K562 (cell line): ENCODE data around the gene PDIA4. TPM values are rescaled to one million over a fixed set of nuclear protein-coding genes. Genes with fewer than 3 reads are reported as not detected.

Experiments used
- ARID2 ChIP-seq: fragments of 450-650 bp; IDR thresholded peaks from 2 replicates; pipeline ENCODE4 v1.6.1; 2017; ENCODE audit warnings: antibody characterized with exemption, mild to moderate bottlenecking
- CHD4 ChIP-seq: fragments of 200-600 bp; sonication (generic); IDR thresholded peaks from 3 replicates; pipeline ENCODE4 v1.6.1; 2012; ENCODE audit warnings: low read depth, mild to moderate bottlenecking, mixed read lengths, low read length, inconsistent platforms; ENCODE audit not compliant: insufficient read depth, insufficient replicate concordance, poor library complexity, severe bottlenecking
- E4F1 ChIP-seq: fragments of 250-450 bp; sonication (Bioruptor Pico); IDR thresholded peaks from 2 replicates; pipeline ENCODE4 v1.5.0; 2021; ENCODE audit warnings: mild to moderate bottlenecking, borderline replicate concordance
- EHMT2 ChIP-seq: fragments of 450-650 bp; IDR thresholded peaks from 2 replicates; pipeline ENCODE4 v1.6.1; 2018; ENCODE audit warnings: antibody characterized with exemption
- HNRNPK ChIP-seq: fragments of 200-400 bp; formaldehyde crosslinking; IDR thresholded peaks from one replicate; pipeline ENCODE4 v1.6.1; 2018; ENCODE audit warnings: mild to moderate bottlenecking, low read depth, low read length; ENCODE audit not compliant: poor library complexity, severe bottlenecking
- MLX ChIP-seq, 2 experiments: fragments of 450-650 bp in 1 of 2; sonication (generic) in 1 of 2; formaldehyde crosslinking; conservative IDR thresholded peaks; 2 replicates each; pipeline versions ENCODE4 v1.4.0 to v1.8.1; 2020 to 2022; ENCODE audit warnings: mild to moderate bottlenecking in 1 of 2, missing genetic modification reagents in 1 of 2
- NR1H2 ChIP-seq: sonication (generic); formaldehyde crosslinking; IDR thresholded peaks from 2 replicates; pipeline ENCODE4 v1.4.0; 2020; ENCODE audit warnings: mild to moderate bottlenecking, missing genetic modification reagents
- RFX5 ChIP-seq: IDR thresholded peaks from 2 replicates; pipeline ENCODE4 v1.6.1; 2011; ENCODE audit warnings: low read depth, mild to moderate bottlenecking, improper control_type of control experiment, low read length
- SMARCC2 ChIP-seq: fragments of 450-650 bp; IDR thresholded peaks from 2 replicates; pipeline ENCODE4 v1.6.1; 2017; ENCODE audit warnings: antibody characterized with exemption, moderate library complexity, mild to moderate bottlenecking, low read depth
- SRSF9 ChIP-seq: fragments of 200-400 bp; formaldehyde crosslinking; IDR thresholded peaks from 2 replicates; pipeline ENCODE4 v1.6.1; 2017; ENCODE audit warnings: low read depth, low read length, borderline replicate concordance
- TOE1 ChIP-seq, 2 experiments: fragments of 450-650 bp in 1 of 2; sonication (generic) in 1 of 2; formaldehyde crosslinking in 1 of 2; IDR thresholded peaks; 2 replicates each; pipeline versions ENCODE4 v1.7.1 to v1.8.0; 2016 to 2022; ENCODE audit warnings: borderline replicate concordance in 2 of 2, mild to moderate bottlenecking in 2 of 2, antibody characterized with exemption in 1 of 2, inconsistent platforms in 1 of 2, low read depth in 1 of 2, missing genetic modification reagents in 1 of 2, moderate library complexity in 1 of 2
- ZBTB26 ChIP-seq: fragments of 450-650 bp; formaldehyde crosslinking; IDR thresholded peaks from 2 replicates; pipeline ENCODE4 v1.4.0; 2022; ENCODE audit warnings: missing genetic modification characterization
- ZBTB7A ChIP-seq: IDR thresholded peaks from 2 replicates; pipeline ENCODE4 v1.6.1; 2011; ENCODE audit warnings: low read depth, mild to moderate bottlenecking, low read length, moderate library complexity, borderline replicate concordance; ENCODE audit not compliant: control insufficient read depth
- polyA plus RNA-seq, 8 experiments: library from polyadenylated mRNA; depleted of rRNA in 4 of 8; stranded (reverse) in 5 of 8; unstranded in 3 of 8; fragments of >200 nt; fragmentation: Nextera tagmentation in 2 of 8; fragmentation: Illumina TruSeq in 1 of 8; extraction: Ambion mirVana in 2 of 8; extraction: Trizol in 1 of 8; gene quantifications; 2 replicates each; pipeline versions ENCODE4 v1.2.1 to v1.2.3, GENCODE V29; 2011 to 2014; ENCODE audit warnings: inconsistent platforms in 1 of 8, missing spikeins in 1 of 8
- total RNA-seq, 7 experiments: library from RNA; depleted of rRNA in 6 of 7; stranded (reverse); fragments of >200 nt in 6 of 7; fragmentation: Illumina TruSeq in 2 of 7; extraction: Trizol in 2 of 7; gene quantifications; 2 replicates each; pipeline versions ENCODE4 v1.2.1 to v1.2.3, GENCODE V29; 2011 to 2021; ENCODE audit warnings: low replicate concordance in 1 of 7
- TF ChIP-seq, protein P1 (sequence below): fragments of 450-650 bp; formaldehyde crosslinking; IDR thresholded peaks from 2 replicates; pipeline ENCODE4 v1.4.0; 2020; ENCODE audit warnings: mild to moderate bottlenecking, mixed read lengths
- TF ChIP-seq, protein P2 (sequence below): sonication (generic); formaldehyde crosslinking; IDR thresholded peaks from 2 replicates; pipeline ENCODE4 v1.8.0; 2022; ENCODE audit warnings: missing genetic modification reagents, mild to moderate bottlenecking, borderline replicate concordance
- TF ChIP-seq, protein P3 (sequence below): fragments of 250-450 bp; sonication (Bioruptor Pico); IDR thresholded peaks from 2 replicates; pipeline ENCODE4 v1.8.0; 2022; ENCODE audit warnings: moderate library complexity, mild to moderate bottlenecking, inconsistent platforms

PDIA4 gene
- total and polyA plus RNA-seq, 9 of the 15 experiments (the other 6 are each of a cell fraction or from before 2014, with no cell fraction given) = 9.1 to 175 (median 146) TPM

DNA sequence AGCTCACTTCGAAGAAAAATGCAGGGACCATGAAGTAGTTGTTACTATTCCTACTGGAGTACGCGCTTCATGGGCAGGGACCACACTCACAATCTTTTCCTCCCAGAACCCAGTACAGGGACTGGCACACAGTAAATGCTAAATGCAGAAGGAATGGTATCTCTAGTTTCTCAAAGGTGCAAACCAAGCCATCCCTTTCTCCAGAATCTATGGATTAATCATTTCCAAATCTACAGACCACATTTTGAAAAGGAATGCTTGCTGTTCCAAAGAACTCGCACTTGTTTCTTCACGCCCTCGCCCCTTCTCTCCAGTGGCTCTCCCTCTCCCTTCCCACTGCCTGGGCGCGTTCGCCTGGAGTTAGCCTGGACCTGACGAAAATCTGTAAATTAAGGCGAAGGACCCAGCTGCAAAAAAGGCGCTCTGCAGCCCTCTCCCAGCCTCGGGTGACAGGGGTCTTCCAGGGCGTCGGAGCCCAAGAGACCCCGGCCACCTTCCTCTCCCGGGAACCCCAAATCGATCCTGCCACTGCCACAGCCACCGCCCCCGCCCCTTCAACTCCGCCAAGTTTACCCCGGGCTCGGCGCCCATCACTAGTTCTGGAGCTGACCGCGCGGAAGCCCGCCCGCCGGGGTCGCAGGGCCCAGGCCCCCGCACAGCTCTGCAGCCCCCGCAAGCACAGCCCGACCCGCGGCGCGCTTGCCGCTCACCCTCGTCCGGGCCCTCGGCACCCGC lies 527 bp downstream of the PDIA4 start (continued):
- TF ChIP-seq TOE1 (IDR thresholded peaks at IDR 0.05; ENCODE audit: borderline replicate concordance) (no peak), TOE1 (CRISPR knock-in tag; IDR thresholded peaks at IDR 0.05; ENCODE audit: borderline replicate concordance, low read depth) (no peak), SMARCC2 (peak; percentile 56; the same call in 1 of the 2 replicates), ZBTB7A (peak; percentile 65; the same call in 1 of the 2 replicates), ARID2 (no peak), HNRNPK (peak; percentile 37), RFX5 (no peak), SRSF9 (no peak), MLX (CRISPR knock-in tag; conservative IDR thresholded peaks at IDR 0.05) (no peak), EHMT2 (no peak), NR1H2 (CRISPR knock-in tag) (no peak), ZBTB26 (CRISPR knock-in tag) (no peak), E4F1 (0 out of 2 replicates have a peak, but pooled peaks have one; percentile 23), CHD4 (no peak)
- TF ChIP-seq, protein P1, sequence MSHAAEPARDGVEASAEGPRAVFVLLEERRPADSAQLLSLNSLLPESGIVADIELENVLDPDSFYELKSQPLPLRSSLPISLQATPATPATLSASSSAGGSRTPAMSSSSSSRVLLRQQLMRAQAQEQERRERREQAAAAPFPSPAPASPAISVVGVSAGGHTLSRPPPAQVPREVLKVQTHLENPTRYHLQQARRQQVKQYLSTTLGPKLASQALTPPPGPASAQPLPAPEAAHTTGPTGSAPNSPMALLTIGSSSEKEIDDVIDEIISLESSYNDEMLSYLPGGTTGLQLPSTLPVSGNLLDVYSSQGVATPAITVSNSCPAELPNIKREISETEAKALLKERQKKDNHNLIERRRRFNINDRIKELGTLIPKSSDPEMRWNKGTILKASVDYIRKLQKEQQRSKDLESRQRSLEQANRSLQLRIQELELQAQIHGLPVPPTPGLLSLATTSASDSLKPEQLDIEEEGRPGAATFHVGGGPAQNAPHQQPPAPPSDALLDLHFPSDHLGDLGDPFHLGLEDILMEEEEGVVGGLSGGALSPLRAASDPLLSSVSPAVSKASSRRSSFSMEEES (CRISPR knock-in tag) = no peak
- TF ChIP-seq, protein P2, sequence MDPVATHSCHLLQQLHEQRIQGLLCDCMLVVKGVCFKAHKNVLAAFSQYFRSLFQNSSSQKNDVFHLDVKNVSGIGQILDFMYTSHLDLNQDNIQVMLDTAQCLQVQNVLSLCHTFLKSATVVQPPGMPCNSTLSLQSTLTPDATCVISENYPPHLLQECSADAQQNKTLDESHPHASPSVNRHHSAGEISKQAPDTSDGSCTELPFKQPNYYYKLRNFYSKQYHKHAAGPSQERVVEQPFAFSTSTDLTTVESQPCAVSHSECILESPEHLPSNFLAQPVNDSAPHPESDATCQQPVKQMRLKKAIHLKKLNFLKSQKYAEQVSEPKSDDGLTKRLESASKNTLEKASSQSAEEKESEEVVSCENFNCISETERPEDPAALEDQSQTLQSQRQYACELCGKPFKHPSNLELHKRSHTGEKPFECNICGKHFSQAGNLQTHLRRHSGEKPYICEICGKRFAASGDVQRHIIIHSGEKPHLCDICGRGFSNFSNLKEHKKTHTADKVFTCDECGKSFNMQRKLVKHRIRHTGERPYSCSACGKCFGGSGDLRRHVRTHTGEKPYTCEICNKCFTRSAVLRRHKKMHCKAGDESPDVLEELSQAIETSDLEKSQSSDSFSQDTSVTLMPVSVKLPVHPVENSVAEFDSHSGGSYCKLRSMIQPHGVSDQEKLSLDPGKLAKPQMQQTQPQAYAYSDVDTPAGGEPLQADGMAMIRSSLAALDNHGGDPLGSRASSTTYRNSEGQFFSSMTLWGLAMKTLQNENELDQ (CRISPR knock-in tag) = no peak
- TF ChIP-seq, protein P3, sequence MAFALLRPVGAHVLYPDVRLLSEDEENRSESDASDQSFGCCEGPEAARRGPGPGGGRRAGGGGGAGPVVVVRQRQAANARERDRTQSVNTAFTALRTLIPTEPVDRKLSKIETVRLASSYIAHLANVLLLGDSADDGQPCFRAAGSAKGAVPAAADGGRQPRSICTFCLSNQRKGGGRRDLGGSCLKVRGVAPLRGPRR (CRISPR knock-in tag) = no peak
